TTC549 (cell line): ENCODE results near the gene STIM2.
"Not testable (repeated sequence)": the region's sequence is repeated elsewhere in the genome, so short reads cannot be mapped to it uniquely, and the experiment has no call there.

ENCODE experiments used
- FAIRE-seq: peaks from 2 replicates; lab custom pipeline; 2012; peaks lifted over from hg19 to GRCh38; lab: Jason Lieb, UNC

Gene STIM2

GRCh38 chr4:26953770-26954423, 93.3 kb downstream of the STIM2 start:
- FAIRE-seq = no peak

- no peak for FAIRE-seq
Measured at GRCh38 chr4:26955241-26955640, 94.6 kb downstream of the STIM2 start.

DNA sequence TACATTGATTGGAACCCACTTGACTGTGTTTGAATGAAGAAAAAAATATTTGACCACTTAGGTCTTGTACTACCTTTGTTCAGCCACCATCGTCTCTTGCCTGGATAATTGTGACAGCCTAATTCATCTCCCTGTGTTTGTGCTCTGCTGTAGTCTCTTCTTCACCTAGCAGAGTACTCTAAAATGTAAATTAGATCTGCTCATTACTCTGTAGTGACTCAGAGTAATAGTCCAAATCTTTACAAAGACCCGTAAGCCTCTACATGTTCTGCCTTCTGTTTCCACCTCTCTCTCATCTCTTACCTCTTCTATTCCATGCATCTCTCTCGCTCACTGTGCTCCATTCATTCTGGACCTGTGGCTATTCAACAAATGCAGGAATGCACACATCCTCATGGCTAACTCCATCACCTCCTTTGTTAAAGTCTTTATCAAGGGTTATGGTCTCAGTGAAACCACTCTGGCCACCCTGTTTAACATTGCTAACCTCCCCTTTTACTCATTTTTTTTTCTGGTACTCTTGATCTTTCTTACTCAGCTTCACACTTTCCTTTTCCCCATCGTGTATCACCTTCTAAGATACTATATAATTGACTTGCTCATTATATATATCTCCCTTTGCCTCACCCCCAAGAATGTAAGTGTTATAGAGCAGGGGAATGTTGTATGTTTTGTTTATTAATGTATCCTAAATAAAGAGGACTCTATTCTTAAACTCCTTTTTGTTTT, 98.4 kb downstream of the STIM2 start:
- FAIRE-seq = no peak

DNA sequence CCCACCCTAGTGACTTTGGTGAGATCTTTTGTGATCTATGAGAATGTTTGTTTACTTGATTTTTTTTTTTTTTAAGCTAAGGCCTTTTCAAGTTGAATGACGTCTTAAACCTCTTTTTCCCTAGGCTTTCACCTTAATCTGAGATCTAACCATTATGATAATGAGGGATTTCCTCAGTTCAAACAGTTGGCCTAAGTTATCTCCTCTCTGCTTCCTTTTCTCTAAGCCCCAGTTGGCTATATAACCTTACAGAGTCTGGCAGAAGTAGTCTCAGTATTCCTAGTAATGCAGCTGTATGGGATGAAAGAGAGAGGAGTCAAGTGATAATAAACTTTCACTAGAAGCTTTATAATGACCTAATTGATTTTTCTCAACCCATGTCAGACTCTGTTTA, 99.0 kb downstream of the STIM2 start:
- FAIRE-seq = no peak

DNA sequence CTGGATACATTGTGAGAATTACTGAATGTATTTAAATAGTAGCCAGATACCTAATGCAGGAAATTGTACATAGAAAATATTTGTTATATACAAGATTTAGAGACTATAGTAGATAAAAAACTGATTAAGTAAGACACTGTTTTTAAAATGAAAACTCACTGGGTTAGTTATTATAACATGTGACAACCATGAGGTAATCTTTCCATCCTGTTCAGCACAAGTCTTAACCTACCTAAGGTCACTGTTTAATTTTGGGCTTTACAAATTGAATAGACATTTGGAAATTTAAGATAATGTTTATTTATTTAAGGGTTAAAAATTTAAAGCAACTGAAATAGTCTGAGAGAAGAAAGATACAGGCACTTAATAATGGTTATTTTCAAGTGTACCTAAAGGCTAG, 102.1 kb downstream of the STIM2 start:
- FAIRE-seq = no peak

- no peak for FAIRE-seq
Measured at GRCh38 chr4:26964512-26964911, 103.9 kb downstream of the STIM2 start.

DNA sequence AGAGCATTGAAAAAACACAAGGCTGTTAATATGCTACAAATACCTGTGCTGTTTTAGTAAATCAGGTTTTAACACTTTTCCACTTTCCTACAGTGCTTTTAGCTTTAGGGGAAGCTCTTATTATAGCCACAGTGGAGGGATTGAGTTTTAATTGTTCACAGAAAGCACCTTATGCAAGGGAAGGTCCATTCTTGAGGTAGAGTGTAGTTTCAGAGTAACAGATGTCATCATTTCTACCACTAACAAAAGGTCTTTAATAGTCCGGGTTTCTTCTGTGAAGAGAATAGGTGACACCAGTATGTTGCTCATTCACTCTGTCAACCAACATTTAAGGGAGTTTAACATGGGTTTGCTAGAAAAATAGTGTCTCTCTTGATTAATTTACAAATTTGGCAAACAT, 104.4 kb downstream of the STIM2 start:
- FAIRE-seq = no peak

DNA sequence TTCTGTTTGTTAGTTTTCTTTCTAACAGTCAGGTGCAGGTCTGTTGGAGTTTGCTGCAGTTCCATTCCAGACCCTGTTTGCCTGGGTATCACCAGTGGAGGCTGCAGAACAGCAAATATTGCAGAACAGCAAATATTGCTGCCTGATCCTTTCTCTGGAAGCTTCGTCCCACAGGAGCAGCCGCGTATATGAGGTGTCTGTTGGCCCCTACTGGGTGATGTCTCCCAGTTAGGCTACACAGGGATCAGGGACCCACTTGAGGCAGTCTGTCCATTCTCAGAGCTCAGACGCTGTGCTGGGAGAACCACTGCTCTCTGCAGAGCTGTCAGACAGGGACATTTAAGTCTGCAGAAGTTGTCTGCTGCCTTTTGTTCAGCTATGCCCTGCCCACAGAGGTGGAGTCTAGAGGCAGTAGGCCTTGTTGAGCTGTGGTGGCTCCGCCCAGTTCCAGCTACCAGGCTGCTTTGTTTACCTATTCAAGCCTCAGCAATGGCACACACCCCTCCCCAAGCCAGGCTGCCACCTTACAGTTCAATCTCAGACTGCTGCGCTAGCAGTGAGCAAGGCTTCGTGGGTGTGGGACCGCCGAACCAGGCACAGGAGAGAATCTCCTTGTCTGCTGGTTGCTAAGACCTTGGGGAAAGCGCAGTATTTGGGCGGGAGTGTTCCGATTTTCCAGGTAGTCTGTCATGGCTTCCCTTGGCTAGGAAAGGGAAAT, 115.0 kb downstream of the STIM2 start:
- FAIRE-seq = not testable (repeated sequence)

GRCh38 chr4:26978387-26979053, 117.9 kb downstream of the STIM2 start:
- no peak for FAIRE-seq

GRCh38 chr4:26984896-26985295, 124.3 kb downstream of the STIM2 start:
- no peak for FAIRE-seq

DNA sequence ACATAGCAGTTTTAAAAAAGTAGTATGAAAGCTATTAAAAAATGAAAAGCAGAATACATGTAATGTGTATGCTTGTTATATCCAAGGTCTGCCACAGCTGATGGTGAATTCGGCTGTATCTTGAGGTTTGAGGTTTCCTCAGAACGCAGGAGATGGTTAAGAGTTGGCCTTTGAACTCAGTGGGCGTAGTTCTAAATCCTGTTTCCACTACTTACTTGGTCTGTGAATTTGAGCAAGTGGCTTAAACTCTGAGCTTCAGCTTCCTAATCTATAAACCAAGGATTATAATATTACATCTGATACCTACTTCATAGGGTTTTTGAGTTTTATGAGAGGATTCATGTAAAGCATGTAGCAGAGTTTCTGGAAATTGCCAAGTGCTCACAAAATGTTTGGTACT, 125.2 kb downstream of the STIM2 start:
- FAIRE-seq = no peak

DNA sequence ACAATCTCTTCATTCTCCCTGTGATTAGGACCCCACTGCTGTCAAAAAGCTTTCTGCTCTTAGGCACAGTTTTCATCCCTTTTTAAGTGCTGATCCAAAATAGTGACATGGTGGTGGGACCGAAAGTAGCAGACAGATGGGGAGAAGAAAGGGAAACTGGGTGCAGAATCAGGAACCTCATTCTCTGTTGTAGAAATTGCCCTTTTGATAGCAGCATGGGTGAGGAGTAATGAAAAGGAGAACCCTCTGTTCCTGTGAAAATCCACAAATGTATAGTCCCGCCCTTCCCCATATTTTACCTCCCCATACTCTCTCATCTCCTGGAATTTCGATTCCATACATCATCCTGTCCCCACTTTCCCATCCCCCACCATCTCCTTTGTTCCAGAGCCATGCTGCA, 126.5 kb downstream of the STIM2 start:
- no peak for FAIRE-seq

GRCh38 chr4:26991057-26991456, 130.4 kb downstream of the STIM2 start:
- FAIRE-seq = no peak

DNA sequence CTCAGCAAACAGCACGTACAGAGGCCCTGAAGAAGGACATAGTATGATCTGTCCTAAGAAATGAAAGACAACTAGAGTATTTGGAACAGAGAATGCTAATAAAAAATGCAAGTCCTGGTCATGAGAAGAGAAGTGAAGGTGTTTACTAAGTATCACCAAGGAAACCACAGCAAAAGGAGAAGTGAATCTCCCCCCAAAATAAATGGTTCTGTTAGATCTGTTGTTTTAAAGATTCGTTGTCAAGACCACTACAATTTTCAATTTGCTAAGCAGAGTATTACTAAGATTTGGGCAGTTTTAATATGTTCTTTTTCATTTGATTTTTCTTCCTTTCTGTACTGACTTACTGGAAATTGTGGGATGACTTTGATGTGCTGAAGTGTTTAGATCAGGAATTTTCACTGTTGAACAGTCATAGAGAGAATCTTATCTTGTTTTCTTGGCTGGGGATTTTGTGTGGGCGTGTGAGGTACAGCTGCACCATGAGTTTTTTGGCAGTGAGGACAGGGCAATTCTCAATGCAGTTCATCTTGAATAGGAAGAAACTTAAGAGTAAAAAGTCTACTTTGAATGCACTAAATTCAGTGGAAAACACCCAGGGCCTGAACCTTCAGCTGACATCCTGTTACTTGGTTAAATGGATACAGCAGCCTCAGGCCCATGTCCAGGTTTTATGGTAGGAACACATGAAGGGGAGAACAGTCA, 132.2 kb downstream of the STIM2 start:
- FAIRE-seq = no peak

DNA sequence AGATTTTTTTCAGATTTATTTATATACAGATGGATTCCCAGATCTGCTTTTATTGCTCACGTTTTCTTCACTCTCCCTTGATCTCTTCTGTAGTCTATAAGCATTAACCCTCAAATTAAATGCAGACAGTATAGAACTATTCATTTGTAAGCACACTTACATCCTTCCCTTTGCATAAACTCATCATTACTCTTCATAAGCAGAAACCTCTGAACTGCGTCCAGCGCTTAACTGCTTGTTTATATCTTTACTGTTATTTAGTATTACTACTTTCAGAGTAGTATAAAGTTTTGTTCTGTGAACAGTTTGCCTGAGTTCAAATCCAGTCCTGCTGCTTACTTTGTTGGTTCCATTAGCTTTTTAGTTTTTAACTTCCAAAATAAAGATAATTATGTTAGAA, 132.9 kb downstream of the STIM2 start:
- no peak for FAIRE-seq

- no peak for FAIRE-seq
Measured at GRCh38 chr4:26993967-26994366, 133.3 kb downstream of the STIM2 start.

DNA sequence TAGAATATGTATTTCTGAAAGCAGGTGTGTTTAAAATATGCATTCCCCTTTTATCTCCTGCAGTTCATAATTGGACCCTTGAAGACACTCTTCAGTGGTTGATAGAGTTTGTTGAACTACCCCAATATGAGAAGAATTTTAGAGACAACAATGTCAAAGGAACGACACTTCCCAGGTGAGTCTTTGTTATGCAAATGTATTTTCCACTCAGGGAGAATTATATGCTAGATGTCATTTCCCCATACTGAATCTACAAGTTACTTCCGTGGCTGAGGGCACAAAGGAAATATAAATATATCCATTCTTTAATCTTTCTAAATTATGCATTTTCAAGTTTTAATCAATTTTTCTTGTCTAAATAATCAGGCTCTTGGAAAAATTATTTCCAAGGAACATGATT, 134.7 kb downstream of the STIM2 start:
- FAIRE-seq = no peak

GRCh38 chr4:26996745-26997144, 136.1 kb downstream of the STIM2 start:
- FAIRE-seq = no peak

- FAIRE-seq = no peak
Measured at GRCh38 chr4:26999689-27000088, 139.0 kb downstream of the STIM2 start.

DNA sequence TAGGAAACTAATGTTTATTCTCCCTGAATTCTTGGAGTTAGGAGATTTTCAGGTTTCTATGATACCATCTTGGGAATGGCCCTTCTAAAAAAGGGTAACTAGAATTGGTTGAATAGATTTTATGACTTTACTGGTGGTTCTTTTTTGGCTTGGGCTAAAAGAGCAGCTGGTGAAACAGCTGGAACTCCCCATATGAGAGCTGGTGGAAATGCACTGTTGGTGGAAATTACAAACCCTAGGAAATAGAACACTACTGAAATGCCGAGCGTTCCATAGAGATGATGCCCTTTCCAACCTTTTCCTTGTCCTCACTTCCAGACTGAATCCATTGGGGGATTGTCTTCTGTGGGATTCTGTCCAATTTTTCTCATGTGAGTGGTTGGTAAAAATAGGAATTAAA, 139.5 kb downstream of the STIM2 start:
- no peak for FAIRE-seq

- no peak for FAIRE-seq
Measured at GRCh38 chr4:27000820-27001219, 140.2 kb downstream of the STIM2 start.

- no peak for FAIRE-seq
Measured at GRCh38 chr4:27001398-27002164, 140.9 kb downstream of the STIM2 start.
